ENCODE measurements around the gene SRSF7.
A peak's percentile ranks its signal among the peaks of the same experiment; 100 is the strongest.
"Not testable (repeated sequence)": the region's sequence is repeated elsewhere in the genome, so short reads cannot be mapped to it uniquely, and the experiment has no call there.

Gene SRSF7

DNA sequence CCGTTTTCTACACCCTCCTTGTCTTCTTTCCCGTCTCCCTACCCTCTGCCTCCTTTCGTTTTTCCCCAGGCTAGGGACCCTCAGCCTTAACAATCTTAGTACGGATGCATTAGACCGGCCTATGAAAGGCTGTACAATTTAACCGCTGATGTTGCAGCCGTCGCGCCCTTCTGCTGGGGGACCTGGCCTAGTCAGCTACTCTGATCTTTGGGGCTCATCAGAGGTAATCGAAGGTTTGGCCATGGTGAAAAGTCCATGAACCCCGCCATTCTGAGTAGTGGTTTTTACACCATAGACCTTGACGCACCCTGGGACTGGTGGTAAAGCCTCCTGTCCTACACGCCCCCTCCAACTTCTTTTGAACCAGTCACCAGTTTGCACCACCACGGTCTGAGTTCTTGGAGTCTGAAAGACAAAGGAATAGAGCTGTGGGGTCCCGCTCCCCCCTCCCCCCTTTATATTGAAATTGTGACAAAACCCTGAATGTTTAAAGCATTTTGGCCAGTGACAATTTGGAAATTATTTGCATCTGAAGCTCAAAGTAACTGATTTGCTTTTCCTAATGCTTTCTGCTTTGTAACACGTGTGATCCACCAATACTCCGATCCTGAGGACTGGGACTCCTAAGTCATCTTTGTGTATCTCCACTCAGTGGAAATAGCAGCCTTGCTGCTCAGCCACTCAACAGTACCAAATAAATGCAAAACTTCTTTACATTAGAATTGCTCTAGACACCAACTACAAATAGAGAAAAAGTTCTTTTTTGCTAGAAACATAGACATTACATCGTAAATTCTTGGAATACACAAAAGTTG lies 642 bp upstream of the SRSF7 start:
- DNase-seq = no peak

DNA sequence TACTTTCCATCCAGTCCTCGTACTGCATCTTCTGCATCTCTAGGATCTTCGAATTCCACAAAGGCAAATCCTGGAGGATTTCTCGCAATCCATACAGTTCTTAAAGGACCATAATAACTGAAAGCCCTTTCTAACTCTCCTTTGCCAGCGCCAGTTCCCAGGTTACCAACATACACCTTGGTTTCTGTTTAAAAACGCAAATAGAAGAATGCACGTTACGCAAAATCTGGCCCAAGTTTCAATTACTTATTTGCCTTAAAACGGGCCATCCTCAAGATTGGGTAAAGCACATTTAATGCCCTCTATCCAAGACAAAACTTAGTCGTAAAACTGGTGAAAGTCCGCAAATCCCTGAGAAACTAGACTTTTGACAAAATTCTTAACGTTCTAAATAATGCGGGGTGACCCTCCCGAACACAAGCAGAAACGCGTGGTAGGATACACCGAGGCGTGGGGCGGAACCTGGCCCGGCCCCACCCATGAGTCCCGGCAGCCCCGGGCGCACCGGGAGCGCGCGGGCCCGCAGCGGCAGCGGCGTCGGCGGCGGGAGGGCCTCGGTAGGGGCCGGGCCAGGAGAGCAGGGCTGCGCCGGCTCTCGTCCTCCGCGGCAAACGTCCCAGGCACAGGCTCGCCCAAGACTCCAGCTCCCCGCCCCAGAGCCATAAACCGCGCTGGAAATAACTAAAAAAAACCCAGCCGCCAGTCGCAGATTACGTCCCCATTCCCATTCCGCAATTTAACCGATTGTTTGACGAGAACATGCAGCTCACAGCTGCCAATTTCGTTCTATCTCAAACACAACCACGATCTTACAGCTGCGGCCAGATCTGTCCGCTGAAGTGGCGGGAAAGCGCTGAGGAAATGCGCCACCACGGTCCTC lies 910 bp downstream of the SRSF7 start:
- DNase-seq = peak; percentile 48 to 61

DNA sequence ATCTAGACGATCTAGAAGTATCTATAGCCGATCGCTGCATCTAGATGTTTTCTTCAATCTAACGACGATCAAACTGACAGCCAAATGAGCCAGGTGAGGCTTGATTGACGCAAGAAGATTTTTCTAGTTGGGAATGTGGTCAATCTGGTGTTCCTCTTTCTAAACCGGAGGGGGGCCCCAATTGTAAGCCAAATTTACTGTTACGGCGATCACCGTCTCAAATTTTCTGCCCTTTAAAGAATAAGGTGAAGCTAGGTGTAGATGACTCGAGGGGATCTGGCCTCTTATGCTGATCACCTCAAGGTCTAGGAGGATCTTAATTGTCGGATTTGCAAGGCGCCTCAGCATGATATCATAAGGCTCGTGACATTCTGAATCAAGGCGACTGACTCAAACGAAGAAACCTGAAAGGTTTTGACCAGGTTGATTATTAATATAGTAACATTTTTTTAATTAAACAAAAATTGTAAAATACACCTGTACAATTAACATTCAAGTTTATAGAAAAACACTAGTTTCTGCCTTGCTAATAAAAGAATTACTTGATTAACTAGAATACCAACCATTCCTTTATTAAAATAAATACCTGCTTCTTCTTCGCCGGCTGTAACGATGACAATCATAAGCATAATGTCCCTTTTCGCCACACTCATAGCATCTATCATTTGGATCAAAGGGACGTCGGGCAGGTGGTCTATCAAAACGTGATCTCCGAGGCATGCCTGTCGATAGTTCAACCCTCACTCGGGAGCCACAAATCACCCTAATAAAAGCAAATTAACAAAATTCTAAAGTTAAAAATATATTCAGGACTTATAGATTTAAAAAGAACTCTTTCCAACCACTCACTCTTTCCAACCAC lies 2.0 kb downstream of the SRSF7 start:
- no peak for DNase-seq

DNA sequence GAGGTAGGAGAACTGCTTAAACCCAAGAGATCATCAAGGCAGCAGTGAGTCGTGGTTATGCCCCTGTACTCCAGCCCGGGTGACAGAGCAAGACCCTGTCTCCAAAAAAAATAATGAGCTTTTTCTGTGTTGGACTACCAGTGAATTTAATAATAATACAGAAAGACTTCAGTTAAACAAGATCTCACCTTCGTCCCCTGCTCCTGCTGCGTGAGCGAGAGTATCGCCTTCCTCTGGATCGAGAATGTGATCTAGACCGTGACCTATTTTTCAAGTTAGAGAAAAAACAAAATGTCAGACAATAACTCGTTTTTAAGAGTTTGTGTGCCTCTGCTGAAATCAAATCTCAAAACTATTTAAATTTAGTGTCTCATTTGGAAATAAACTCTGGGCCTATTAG lies 2.8 kb downstream of the SRSF7 start:
- DNase-seq = no peak

DNA sequence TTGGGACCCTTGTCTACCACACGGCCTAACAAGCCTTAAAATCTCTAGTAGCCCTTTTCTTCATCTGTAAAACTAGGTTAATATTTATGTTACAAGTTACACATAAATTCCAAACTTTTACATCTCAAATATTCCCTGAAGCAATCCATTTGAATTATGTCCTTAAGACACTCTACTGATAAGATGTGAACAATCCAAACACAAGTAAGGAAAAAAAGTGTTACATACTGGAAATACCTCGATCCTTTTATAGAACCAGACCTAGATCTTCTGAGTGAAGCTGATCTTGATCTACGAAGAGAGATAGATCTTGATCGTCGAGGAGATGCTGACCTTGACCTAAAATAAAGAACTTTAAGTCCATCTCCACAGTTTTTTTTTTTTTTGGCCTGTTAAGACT lies 3.3 kb downstream of the SRSF7 start:
- no peak for DNase-seq

DNA sequence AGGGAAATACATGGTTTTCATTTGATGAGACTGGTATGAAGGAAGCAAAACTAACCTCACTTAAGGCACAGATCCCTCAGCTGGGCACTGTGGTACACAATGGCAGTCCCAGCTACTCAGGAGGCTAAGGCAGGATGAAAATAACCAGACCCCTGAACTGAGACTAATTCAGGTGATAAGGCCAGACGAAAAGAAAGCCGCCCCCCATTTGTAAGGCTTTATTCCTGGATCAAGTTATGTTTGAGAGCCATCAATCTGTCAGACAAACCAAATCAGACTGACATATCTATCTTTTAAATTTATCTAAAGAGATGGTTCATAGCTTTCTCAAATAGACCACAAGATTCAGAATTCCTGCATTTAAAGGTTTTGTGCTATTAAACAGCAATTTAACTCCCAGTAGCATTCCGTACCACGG lies 4.1 kb downstream of the SRSF7 start:
- no peak for DNase-seq

DNA sequence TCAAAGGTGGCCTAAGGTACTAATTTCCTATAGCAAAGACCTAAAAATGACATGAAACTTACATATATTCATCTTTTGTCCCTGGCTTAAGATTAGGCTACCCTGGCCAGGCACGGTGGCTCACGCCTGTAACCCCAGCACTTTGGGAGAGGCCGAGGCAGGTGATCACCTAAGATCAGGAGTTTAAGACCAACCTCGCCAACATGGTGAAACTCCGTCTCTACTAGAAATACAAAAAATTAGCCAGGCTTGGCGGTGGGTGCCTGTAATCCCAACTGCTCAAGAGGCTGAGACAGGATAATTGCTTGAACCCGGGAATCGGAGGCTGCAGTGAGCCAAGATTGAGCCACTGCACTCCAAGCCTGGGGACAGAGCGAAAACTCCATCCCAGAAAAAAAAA lies 5.9 kb downstream of the SRSF7 start:
- no peak for DNase-seq

DNA sequence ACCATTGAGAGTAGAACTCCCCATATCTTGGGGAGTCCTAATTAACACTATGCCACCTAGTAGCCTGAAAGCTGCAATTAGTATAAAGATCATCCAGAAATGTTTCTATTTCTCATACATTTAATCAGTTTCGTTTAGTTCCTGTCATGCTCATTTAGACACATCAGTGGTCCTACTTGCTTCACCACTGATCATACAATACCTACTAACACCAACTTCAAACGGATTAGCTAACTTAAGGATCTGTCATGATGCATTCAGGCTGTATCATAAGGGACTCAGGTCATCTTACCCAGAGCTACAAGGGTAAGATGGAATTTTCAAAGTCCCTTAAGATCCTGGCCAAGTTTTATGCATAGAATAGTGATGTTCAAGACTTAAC lies 6.8 kb downstream of the SRSF7 start:
- DNase-seq = no peak

DNA sequence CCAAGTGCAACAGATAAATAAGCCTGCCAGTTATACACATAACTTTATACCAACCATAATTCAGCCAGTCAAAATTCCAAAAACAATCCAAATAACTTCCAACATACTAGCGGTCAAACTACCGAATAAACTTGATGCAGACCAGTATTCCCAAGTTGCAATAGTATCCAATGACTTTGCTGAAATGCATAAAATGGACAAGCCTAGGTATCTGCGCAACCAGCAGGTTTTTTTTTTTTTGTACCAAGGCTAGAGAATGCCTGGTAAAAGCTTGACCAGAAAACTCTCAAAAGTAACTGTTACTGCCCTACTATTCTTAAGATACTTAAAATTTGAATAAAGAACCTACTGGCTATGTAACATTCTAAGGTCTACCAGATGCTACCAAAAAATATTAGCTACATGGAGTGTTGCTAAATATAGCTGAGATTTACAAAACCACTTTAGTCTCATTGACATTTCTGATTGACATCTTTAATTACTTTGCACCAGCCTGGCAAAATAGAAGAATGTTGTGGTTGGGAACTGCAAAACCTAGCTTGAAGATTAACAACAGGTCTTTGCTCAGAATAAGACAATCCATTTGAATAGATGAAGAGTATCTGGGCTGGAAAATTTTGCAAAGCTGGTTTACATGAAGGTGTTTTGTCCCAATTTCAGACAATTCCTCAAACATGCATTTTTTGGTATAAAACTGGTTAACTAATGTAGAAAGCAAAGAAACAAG lies 7.3 kb downstream of the SRSF7 start:
- DNase-seq = no peak

DNA sequence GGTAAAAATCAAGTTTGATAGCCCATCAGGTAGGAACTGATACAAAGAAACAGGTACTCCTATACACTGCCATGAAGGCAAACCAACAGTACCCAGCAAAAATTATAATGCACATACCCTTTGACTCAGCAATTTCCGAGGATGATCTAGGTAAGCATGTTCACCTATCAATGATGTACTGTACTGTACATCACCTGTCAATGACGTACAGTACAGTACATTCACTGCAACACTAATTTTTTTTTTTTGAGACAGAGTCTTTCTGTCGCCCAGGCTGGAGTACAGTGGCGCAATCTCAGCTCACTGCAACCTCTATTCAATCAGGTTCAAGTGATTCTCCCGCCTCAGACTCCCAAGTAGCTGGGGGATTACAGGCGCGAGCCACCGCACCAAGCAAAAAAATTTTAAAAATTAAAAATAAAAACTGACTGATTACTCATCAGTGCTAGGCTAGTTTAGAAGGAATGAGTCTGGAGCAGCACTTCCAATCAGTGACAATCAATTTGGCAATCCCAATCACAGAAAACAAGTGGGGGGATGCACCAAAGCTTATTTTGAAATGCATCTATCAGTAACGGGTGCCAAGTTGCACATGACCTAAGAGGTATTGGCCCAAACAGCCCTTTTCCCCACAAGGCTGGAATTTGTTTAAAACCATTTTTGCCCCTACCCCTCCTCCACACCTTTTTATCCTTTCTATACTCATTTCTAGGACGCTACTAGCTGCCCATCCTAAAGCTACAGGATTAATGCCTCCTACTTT lies 8.2 kb downstream of the SRSF7 start:
- DNase-seq = no peak

DNA sequence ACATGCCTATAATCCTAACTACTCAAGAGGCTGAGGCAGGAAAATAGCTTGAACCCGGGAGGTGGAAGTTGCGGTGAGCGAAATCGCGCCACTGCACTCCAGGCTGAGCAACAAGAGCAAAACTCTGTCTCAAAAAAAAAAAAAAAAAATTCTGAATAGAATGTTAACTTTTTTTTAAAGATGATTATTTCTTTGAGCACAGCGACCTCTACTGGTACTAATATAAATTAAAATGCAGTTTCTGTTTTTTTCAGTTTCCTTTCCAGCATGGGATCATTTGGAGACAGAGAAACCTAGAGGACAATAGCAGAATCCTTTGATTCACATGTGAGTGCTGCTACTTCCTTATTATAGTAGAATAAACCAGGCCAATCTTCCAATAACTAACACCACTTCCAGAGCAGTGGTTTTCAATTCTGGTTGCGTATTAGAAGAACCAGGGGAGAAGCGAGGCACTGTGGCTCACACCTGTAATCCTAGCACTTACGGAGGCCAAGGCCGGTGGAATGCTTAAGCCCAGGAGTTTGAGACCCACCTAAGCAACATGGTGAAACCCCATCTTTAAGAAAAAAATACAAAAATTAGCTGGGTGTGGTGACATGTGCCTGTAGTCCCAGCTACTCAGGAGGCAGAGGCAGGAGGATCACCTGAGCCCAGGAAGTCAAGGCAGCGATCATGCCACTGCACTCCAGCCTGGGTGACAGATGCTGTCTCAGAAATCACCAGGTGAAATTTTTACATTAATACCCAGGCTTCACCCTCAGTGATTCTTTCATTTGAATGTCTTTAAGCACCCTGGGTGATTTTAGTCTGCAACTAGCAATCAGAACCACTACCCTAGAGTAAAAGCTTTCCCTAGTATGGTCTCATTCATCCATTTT lies 10.1 kb downstream of the SRSF7 start:
- peak in 1 of 2 experiments; percentile 23 for DNase-seq

DNA sequence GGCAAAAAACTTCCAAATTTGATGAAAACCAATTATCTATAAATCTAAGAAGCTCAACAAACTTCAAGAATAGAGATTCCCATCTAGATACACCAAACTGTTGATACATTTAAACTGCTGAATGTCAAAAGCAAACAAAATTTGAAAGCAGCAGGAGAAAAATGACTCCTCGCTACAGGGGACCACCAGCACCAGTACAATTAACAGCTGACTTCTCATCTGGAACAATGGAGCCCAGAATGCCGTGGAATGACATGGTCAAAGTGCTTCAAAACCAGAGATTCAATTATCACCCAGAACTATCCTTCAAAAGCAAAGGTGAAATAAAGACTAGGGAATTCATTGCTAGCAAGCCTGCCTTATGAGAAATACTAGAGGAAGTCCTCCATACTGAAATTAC lies 11.6 kb downstream of the SRSF7 start:
- DNase-seq = peak in 1 of 2 experiments; percentile 12

DNA sequence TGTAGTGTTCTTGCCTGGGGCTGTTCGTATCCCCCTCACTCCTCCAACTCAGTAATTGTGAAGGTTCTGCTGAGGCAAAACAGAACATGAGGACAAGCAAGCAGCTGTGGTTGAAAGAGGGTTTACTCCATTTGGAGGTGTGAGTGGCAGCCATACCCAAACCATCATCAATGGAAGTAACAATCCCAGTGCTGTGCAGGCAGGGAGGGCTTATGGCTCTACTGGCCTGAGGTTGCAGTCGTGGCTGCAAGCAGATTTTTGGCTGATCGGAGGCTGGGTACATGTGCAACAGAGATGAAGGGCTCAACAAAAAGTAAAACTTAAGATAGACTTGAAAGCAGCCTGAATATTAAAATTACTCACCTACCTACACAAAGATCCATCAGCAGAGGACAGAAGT lies 13.2 kb downstream of the SRSF7 start:
- DNase-seq = no peak

DNA sequence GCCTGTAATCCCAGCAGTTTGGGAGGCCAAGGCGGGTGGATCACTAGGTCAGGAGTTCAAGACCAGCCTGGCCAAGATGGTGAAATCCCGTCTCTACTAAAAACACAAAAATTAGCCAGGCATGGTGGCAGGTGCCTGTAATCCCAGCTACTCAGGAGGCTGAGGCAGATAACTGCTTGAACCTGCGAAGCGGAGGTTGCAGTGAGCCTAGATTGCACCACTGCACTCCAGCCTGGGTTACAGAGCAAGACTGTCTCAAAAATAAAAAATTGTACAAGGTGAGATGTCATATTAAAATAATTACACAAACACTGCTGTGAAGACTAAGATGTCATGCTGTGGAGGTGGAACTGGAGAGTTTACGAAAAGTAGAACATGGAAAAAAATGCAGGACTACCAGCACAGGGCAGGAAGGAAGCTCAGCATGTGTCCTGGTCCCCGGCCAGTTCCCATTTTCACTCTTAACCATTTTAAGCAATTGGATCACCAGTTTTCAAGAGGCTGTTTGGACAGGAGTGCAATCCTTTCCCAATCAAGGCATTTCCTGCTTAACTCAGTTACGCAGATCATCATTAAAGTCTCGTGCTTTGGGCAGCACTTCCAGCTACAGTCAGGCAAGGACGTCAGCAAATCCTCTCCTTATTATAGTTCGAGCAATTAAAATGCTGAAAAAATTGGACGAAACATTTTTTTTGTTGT lies 14.0 kb downstream of the SRSF7 start:
- DNase-seq = not testable (repeated sequence)

DNA sequence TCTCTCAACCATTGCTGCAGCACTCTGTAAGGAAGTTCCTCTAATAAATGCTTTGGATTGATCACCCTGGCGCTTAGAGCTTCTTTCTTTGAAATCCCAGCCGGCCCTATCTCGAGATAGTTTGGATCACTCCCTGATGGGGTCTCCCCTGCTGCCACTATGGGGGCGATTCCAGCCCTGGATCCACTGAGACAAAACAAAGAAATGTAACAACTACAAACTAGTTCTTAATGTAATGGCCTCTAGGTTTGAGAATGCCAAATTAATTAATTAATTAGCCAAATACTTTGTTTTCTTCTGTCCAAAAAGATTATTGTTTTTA lies 15.2 kb downstream of the SRSF7 start:
- peak in 1 of 2 experiments; percentile 17 for DNase-seq

DNA sequence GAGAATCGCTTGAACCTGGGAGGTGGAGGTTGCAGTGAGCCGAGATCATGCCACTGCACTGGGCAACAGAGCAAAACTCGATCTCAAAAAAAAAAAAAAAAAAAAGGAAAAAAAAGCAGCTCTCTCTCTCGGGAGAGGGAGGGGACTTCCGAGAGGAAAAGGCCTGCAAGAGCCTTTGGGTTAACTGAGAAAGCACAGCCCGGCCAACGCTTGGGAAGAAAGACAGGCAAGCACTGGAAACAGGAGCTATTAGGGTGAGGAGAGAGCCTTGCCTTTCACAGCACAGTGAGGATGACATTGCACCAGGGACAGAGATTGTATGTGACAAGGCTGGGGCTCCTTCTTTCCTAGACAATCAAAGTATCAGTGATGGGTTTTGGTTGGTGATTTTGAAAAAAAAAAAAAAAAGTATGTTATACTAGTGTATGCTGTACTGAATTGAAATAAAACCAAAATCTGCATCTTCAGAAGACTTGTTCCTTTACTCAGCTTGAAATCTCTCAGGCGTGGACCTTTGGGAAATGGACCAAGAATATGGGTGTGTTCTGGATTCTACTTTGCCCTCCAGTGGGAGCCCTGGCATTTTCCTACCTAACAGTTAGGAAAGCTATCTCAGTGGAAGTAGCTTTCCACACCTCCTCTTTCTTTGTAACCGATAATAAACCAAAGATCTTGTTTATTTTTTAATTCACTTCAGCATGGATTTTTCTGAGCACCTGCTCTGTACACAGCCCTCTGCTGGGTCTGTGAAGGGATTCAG lies 16.7 kb downstream of the SRSF7 start:
- DNase-seq = no peak

DNA sequence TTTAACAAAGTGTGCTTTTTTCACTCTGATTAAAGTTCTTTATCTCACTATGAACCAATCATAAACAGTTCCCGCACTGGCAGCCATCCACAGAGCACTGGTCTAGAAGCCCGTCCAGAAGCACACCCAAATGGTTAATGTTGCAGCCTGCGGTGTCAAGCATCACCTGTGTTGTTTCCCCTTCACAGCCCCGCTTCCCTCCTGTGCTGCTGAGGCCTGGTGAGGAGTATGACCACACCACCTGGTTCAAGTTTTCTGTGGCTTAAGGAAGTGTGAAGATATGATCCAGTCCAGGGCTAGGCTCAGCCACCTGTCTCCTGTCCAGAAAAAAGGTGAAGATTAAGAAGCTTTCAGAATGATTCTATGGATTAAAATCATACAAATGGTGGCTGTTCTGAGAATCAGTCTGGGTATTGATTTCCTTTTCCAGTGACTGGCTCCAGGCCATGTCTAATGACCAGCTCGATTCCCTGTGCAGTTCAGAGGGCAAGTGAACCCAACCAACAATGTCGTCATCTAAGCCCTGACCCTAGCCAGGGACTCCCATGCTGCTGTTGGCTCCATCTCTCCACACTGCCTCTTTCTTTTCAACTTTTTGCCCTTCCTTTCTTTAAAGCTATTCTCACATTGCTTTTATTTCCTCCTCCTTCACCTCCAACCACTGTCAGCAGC lies 17.7 kb downstream of the SRSF7 start:
- no peak for DNase-seq

DNA sequence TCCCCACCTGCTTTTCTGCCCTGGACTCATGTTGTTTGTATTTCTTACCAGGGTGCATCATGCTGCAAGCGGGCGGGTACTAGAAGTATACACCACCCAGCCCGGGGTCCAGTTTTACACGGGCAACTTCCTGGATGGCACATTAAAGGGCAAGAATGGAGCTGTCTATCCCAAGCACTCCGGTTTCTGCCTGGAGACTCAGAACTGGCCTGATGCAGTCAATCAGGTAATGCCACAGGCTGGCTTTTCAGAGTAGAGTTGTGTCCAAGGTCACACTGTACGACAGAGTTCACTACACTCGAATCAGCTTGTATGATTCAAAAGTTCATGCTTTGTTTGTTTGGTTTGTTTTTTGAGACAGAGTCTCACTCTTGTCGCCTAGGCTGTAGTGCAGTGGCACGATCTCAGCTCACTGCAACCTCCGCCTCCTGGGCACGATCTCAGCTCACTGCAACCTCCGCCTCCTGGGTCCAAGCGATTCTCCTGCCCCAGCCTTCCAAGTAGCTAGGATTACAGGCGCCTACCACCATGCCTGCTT lies 19.4 kb downstream of the SRSF7 start:
- no peak for DNase-seq

Data from activated T-cell treated with anti-CD3 and anti-CD28 coated beads, Interleukin-2, amount 50 U/mL, for 48 hours (primary cell).